Activated CD8-positive, alpha-beta T cell treated with anti-CD3 and anti-CD28 coated beads for 36 hours (primary cell): ENCODE data around the gene RAI1. TPM values are rescaled to one million over a fixed set of nuclear protein-coding genes. Genes with fewer than 3 reads are reported as not detected.
"Not testable (repeated sequence)": the region's sequence is repeated elsewhere in the genome, so short reads cannot be mapped to it uniquely, and the experiment has no call there.

Experiments
- ATAC-seq: fragments of 200-7000 bp; cut with Tn5 transposase; one replicate; pipeline ENCODE4 v1.10.0; 2021; ENCODE audit warnings: mild to moderate bottlenecking, moderate library complexity
- CTCF ChIA-PET: fragments of 350-600 bp; sonication (Branson Sonifier 250); formaldehyde crosslinking; loops from one replicate; lab custom pipeline; 2021; ENCODE audit warnings: antibody characterized with exemption; lab: Charles Lee
- POLR2A ChIA-PET: fragments of 350-600 bp; sonication (Branson Sonifier 250); formaldehyde crosslinking; loops from one replicate; lab custom pipeline; 2021; ENCODE audit warnings: antibody characterized with exemption; lab: Charles Lee
- DNase-seq: peaks from one replicate; pipeline ENCODE4 v3.0.0-alpha.2; 2020
- H3K27ac Mint-ChIP-seq: one replicate; pipeline ENCODE4 v1.8.0; 2021; ENCODE audit warnings: mild to moderate bottlenecking, mixed read lengths
- H3K27me3 Mint-ChIP-seq: one replicate; pipeline ENCODE4 v1.8.0; 2021; ENCODE audit warnings: mixed read lengths
- H3K36me3 Mint-ChIP-seq: one replicate; pipeline ENCODE4 v1.8.0; 2021; ENCODE audit warnings: low read depth, mixed read lengths
- H3K4me1 Mint-ChIP-seq: one replicate; pipeline ENCODE4 v1.8.0; 2021; ENCODE audit warnings: low read depth, mixed read lengths
- H3K4me3 Mint-ChIP-seq: one replicate; pipeline ENCODE4 v1.8.0; 2021; ENCODE audit warnings: mild to moderate bottlenecking, moderate library complexity, mixed read lengths
- H3K9me3 Mint-ChIP-seq: one replicate; pipeline ENCODE4 v1.8.0; 2021; ENCODE audit warnings: mixed read lengths
- CTCF ChIP-seq: fragments of 200-600 bp; IDR thresholded peaks from one replicate; pipeline ENCODE4 v1.8.0; 2022; ENCODE audit warnings: antibody characterized with exemption, mild to moderate bottlenecking
- intact Hi-C: fragments of 100-400 bp; cut with micrococcal nuclease; formaldehyde crosslinking; loops from one replicate; pipeline ENCODE4 v1.10.0; 2022
- total RNA-seq, 2 experiments: library from RNA; stranded (reverse); gene quantifications; one replicate each; pipeline ENCODE4 v1.2.3, GENCODE V29; 2021

The RAI1 gene
- total RNA-seq, 2 experiments from 2014 or later = 18.1 to 20.3 TPM

GRCh38 chr17:17806611-17807274, 125.5 kb downstream of the RAI1 start:
- POLR2A ChIA-PET = interaction anchor here (1.0 to 2.0 kb wide), 3 partner anchors 10 to 32 kb away, joined by 3 to 6 read pairs (median 3); no protein-coding TSS in a partner anchor
- H3K4me3 Mint-ChIP-seq = no peak overlapping the region
- H3K9me3 Mint-ChIP-seq = no peaks in the 10 kb centered on the region
- DNase-seq = no peak
- H3K4me1 Mint-ChIP-seq = peaks cover 15% of the 10 kb centered on the region
- no peak for TF ChIP-seq CTCF
- ATAC-seq = no peak
- H3K27me3 Mint-ChIP-seq = no peaks in the 10 kb centered on the region
- H3K36me3 Mint-ChIP-seq = peaks cover 17% of the 10 kb centered on the region
- CTCF ChIA-PET = interaction anchor here (1.3 to 2.1 kb wide), 2 partner anchors 13 to 54 kb away, joined by 3 to 4 read pairs; no protein-coding TSS in a partner anchor
- peak overlapping the region; percentile 21 for H3K27ac Mint-ChIP-seq
- intact Hi-C loops = no loop called here

GRCh38 chr17:17807440-17807839, 126.2 kb downstream of the RAI1 start:
- Mint-ChIP-seq H3K4me3 (no peak overlapping the region), H3K27me3 (no peaks in the 10 kb centered on the region), H3K9me3 (no peaks in the 10 kb centered on the region), H3K27ac (no peak overlapping the region), H3K36me3 (peaks cover 18% of the 10 kb centered on the region), H3K4me1 (peaks cover 21% of the 10 kb centered on the region)
- ChIA-PET POLR2A (interaction anchor here (1.6 to 3.0 kb wide), 3 partner anchors 10 to 26 kb away, joined by 3 to 11 read pairs (median 6); no protein-coding TSS in a partner anchor), CTCF (interaction anchor here (1.6 to 8.2 kb wide), 3 partner anchors 13 to 54 kb away, joined by 3 to 104 read pairs (median 6); no protein-coding TSS in a partner anchor)
- intact Hi-C loops = no loop called here
- DNase-seq (no peak), ATAC-seq (no peak)
- TF ChIP-seq CTCF = no peak

- ChIA-PET CTCF (interaction anchor here (1.0 to 8.2 kb wide), 5 partner anchors 12 to 225 kb away, joined by 3 to 104 read pairs (median 5); no protein-coding TSS in a partner anchor), POLR2A (interaction anchor here (1.2 to 3.0 kb wide), 5 partner anchors 10 to 118 kb away, joined by 3 to 11 read pairs (median 5); no protein-coding TSS in a partner anchor)
- H3K4me3 Mint-ChIP-seq, intact Hi-C loops, ATAC-seq, DNase-seq, H3K27me3 Mint-ChIP-seq, H3K9me3 Mint-ChIP-seq, H3K27ac Mint-ChIP-seq: not testable (repeated sequence)
- H3K36me3 Mint-ChIP-seq = peaks cover 23% of the 10 kb centered on the region
- H3K4me1 Mint-ChIP-seq = peaks cover 25% of the 10 kb centered on the region
Measured at GRCh38 chr17:17808200-17808599, 126.9 kb downstream of the RAI1 start.

- Mint-ChIP-seq H3K9me3 (no peaks in the 10 kb centered on the region), H3K4me3 (no peak overlapping the region), H3K36me3 (peaks cover 23% of the 10 kb centered on the region), H3K27ac (no peak overlapping the region), H3K27me3 (no peaks in the 10 kb centered on the region), H3K4me1 (peaks cover 25% of the 10 kb centered on the region)
- TF ChIP-seq CTCF = no peak
- intact Hi-C loops = no loop called here
- POLR2A ChIA-PET = interaction anchor here (0.6 to 3.0 kb wide), 11 partner anchors 8 to 136 kb away, joined by 3 to 11 read pairs (median 4); no protein-coding TSS in a partner anchor
- CTCF ChIA-PET = interaction anchor here (1.0 to 8.2 kb wide), 5 partner anchors 11 to 225 kb away, joined by 3 to 104 read pairs (median 5); no protein-coding TSS in a partner anchor
- ATAC-seq (peak; percentile 50), DNase-seq (peak; percentile 61)
Measured at GRCh38 chr17:17808706-17809432, 127.6 kb downstream of the RAI1 start.

GRCh38 chr17:17809531-17810083, 128.3 kb downstream of the RAI1 start:
- peaks cover 25% of the 10 kb centered on the region for H3K4me1 Mint-ChIP-seq
- H3K9me3 Mint-ChIP-seq = no peaks in the 10 kb centered on the region
- intact Hi-C loops = no loop called here
- ChIA-PET CTCF (interaction anchor here (8.2 kb wide), 1 partner anchor 52 kb away, joined by 104 read pairs; no protein-coding TSS in a partner anchor), POLR2A (interaction anchor here (0.6 to 3.0 kb wide), 11 partner anchors 9 to 207 kb away, joined by 3 to 11 read pairs (median 4); no protein-coding TSS in a partner anchor)
- no peak for ATAC-seq
- no peaks in the 10 kb centered on the region for H3K27me3 Mint-ChIP-seq
- DNase-seq = no peak
- TF ChIP-seq CTCF = no peak
- peaks cover 23% of the 10 kb centered on the region for H3K36me3 Mint-ChIP-seq
- H3K4me3 Mint-ChIP-seq = no peak overlapping the region
- H3K27ac Mint-ChIP-seq = no peak overlapping the region
